Right ventricle myocardium superior (tissue), 1 donor: ENCODE measurements around the gene FABP1. TPM values are rescaled to one million over a fixed set of nuclear protein-coding genes. Genes with fewer than 3 reads are reported as not detected.

Experiments used
- ATAC-seq: fragments of 200-7000 bp; cut with Tn5 transposase; one replicate; pipeline ENCODE4 v1.9.1; 2020; ENCODE audit warnings: mild to moderate bottlenecking; ENCODE audit not compliant: poor library complexity
- DNase-seq: peaks from one replicate; pipeline ENCODE4 v3.0.0-alpha.2; 2020
- intact Hi-C: fragments of 100-400 bp; cut with DNase I; formaldehyde crosslinking; loops from one replicate; pipeline ENCODE4 v1.11.2; 2022
- long read RNA-seq: library from polyadenylated mRNA; unstranded; transcript quantifications from one replicate; pipeline ENCODE4 v2.0.0, GENCODE V29; 2021
- total RNA-seq: library from RNA; stranded (reverse); fragmentation: NEBNext Ultra II Directional; extraction: Animal tissue kit (Norgen Biotek cat#: 25700); gene quantifications from one replicate; pipeline ENCODE4 v1.2.1, GENCODE V29; 2021
- donor health status: DM: no; HTN: yes; CAD: no; lungs with severe emphysema.

Gene FABP1
- total RNA-seq: not detected
- long read RNA-seq: 0 reads

DNA sequence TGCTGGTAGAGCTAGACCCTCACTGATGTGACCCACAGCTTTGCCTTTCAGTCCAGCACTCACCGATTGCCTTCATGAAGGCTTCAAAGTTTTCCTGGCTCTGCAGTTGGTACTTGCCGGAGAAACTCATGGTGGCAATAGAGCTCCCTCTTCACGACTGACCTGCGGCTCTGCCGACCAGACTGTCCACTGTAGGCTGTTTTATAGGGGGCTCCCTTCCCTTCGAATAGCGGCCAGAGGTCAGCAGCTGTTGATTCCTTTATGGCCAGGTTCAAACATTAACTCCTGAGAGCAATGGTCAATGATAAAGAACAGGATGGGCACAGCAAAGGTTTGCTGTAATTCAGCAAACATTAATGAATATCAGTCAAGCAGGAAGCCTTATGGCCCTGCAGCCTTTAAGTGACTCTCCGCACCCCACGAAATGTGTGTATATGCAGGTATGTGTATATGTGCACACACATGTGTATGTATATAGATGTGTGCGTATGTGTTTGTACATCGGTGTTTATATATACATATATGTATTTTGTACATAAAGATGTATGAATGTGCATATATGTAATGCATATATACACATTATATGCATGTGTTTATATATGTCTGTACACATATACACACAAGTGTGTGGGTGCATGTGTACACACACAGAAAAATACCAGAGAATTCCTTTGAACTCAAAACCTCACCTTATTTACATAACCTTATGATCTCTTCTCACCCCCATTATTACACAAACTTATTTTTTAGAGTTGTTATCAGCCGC, at the start of gene FABP1:
Gene FABP1 (minus strand): TSS at position 175 of the 766 bp plus-strand sequence. CDS start 45 bp downstream, at position 130.
- DNase-seq (no peak), ATAC-seq (no peak)
- intact Hi-C loops: no loop called here

GRCh38 chr2:88177556-88177955, 49.7 kb upstream of the FABP1 start:
- intact Hi-C loops: no loop called here
- peak; percentile 42 for ATAC-seq
- DNase-seq: no peak

- intact Hi-C loops: no loop called here
- ATAC-seq: peak; percentile 73
- DNase-seq: no peak
Observed at GRCh38 chr2:88176352-88176984, 48.6 kb upstream of the FABP1 start.

- ATAC-seq (no peak), DNase-seq (no peak)
- intact Hi-C loops: no loop called here
Observed at GRCh38 chr2:88172882-88173281, 45.0 kb upstream of the FABP1 start.

- intact Hi-C loops: no loop called here
- ATAC-seq: no peak
- DNase-seq: no peak
Observed at GRCh38 chr2:88171966-88172365, 44.1 kb upstream of the FABP1 start.

DNA sequence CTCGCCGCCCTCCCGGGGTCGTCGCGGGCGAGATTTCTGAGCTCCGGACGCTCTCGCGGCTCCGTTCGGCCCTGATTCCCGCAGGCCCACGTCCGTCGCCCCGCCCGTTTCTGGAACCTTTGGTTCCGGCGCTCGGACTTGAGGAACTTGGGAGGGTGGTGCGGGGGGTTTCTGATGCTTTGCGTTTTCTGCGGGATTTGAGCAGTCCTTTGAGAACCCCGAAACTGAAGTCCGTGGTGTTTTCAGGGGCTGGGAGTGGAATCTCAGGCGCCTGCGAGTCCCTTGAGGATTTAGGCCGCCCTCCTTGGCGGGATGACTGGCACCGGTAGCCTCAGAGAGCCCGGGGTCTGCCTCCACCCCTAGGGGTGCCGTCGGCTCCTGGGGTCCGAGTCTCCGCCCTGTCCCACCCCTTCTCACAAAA, 42.6 kb upstream of the FABP1 start:
- intact Hi-C loops: no loop called here
- peak; percentile 44 for ATAC-seq
- peak; percentile 52 for DNase-seq

GRCh38 chr2:88168386-88168785, 40.5 kb upstream of the FABP1 start:
- no peak for DNase-seq

DNA sequence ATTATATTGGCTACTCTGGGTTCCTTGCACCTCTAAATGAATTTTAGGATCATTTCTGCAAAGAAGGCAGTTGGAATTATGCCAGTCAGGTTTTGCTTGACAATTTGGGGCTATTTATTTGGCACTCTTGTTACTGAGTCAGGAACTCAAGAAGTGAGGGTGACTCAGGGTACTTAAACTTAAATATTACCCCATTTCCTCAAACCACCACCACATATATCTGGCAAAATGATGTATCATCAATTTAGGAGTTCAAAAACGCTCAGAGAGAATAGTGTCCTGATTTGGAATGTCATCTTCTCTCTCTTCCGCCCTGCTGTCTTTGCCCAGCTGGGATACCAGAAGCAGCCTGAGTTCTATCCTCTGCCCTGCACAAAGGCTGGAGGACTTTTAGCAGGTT, 39.9 kb upstream of the FABP1 start:
- no peak for ATAC-seq
- intact Hi-C loops: no loop called here

More at GRCh38 chr2:88168386-88168785, 40.5 kb upstream of the FABP1 start:
- intact Hi-C loops: no loop called here
- no peak for ATAC-seq

DNA sequence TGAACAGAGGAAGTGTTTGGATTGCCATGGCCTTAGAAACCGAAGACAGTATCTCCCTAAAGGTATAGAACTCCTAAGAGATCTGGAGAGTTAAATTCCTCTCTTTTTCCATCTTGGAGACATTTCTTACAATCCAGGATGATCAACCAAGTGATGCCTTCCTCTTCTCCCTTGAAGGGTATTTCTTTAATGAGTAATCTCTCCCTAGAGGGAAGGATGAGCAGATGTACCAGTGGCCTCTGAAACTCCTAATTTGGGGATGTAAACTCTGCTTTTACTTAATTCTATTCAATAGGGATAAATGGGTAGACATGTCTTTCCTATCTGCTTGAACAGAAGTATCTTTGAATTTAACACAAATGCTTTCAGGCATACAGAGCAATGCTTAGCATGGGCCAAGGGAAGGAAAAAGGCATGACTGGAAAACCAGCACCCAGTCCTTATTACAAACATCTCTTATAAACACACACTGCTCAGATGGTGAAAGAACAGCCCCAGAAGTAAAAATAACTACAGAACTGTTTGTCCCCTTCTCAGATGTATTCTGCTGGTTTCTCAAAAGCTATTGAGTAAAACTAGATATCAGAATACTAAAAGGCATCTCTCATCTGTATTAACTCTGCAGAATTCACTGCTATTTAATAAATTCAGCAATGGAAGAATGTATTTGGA, 37.6 kb upstream of the FABP1 start:
- intact Hi-C loops: no loop called here
- DNase-seq (no peak), ATAC-seq (no peak)

More for the DNA sequence above, 39.9 kb upstream of the FABP1 start:
- no peak for DNase-seq

GRCh38 chr2:88161446-88162244, 33.8 kb upstream of the FABP1 start:
- intact Hi-C loops: loop anchor here (2.0 kb wide), 1 partner anchor 101 kb away; no protein-coding TSS in a partner anchor
- ATAC-seq: no peak
- no peak for DNase-seq

- DNase-seq (no peak), ATAC-seq (no peak)
- intact Hi-C loops: loop anchor here (2.0 kb wide), 1 partner anchor 100 kb away; no protein-coding TSS in a partner anchor
Observed at GRCh38 chr2:88160517-88160916, 32.7 kb upstream of the FABP1 start.

DNA sequence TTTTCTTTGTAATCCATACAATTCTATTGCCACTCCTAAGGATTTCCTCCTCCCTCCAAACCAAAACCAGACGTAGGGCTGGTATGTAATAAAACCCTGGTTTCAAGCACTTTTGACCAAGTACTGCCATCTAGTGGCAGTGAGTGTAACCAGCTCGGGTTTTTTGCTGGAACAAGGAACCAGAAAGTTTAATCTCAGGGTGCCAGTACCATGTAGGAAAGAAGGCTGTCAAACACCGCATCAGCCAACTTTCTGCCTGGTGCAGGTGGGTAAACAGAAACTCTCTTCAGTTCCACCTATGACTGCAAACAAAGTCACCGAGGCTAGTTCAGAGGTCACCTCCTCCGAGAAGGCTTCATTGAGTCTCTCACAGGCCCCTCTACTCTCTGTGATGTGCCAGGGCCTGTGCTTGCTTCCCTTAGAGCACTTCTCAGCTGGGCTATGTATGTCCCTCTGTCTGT, 32.1 kb upstream of the FABP1 start:
- no peak for DNase-seq
- intact Hi-C loops: loop anchor here (2.0 kb wide), 1 partner anchor 99 kb away; no protein-coding TSS in a partner anchor
- peak; percentile 85 for ATAC-seq

DNA sequence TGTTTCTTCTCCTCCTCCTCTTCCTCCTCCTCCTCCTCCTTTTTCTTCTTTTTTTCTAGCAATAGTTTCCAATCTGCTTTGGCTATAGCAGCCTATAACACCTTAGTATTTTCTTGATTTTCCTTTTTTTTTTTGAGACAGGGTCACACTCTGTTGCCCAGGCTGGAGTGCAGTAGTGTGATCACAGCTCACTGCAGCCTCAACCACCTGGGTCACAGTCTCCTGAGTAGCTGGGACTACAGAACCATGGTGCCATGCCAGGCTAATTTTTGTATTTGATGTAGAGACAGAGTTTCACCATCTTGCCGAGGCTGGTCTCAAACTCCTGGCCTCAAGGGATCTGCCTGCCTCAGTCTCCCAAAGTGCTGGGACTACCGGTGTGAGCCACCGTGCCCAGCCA, 31.6 kb upstream of the FABP1 start:
- no peak for DNase-seq
- intact Hi-C loops: no loop called here
- peak; percentile 12 for ATAC-seq

GRCh38 chr2:88148929-88149438, 21.1 kb upstream of the FABP1 start:
- DNase-seq: no peak
- ATAC-seq: no peak
- intact Hi-C loops: no loop called here

DNA sequence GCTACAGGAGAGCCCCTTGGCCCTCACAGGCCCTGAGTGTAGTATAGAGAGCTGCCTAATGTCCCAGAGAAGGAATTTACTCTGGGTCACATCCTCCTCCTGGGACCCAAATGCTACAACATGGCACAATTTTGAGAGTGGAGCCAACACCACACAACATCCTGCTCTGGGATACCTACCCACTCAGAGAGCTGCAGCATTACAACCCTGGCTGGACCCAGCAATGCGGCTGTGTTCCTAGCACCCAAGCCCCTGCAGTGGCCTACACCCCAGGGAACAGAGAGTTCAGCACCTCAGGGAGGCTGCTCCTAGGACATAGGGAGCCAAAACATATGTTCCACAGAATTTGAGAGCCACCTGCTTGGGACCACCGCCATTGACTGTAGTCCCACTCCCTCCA, 19.3 kb upstream of the FABP1 start:
- ATAC-seq: no peak
- DNase-seq: no peak
- intact Hi-C loops: no loop called here

GRCh38 chr2:88146590-88146989, 18.7 kb upstream of the FABP1 start:
- DNase-seq (no peak), ATAC-seq (no peak)

GRCh38 chr2:88144914-88145497, 17.1 kb upstream of the FABP1 start:
- intact Hi-C loops: no loop called here
- ATAC-seq: no peak

More at GRCh38 chr2:88146590-88146989, 18.7 kb upstream of the FABP1 start:
- intact Hi-C loops: no loop called here

DNA sequence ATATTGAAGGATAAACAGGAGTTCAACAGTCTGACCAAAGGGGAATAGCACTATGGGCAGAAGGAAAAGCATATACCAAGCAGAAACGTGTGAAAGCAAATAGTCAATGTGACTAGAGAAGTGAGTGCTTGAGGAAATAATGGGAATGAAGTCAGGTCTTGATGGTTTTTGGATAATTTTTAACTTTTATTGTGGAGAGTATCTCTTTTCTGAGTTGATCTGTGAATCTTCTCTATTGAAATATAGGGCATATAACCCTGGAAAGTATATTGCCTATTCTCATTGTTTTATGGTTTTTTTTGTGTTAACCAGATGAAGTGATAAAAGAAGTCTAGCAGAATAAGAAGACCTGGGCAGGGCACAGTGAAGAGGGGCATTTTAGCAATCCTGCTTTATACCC, 16.4 kb upstream of the FABP1 start:
- no peak for ATAC-seq
- DNase-seq: no peak
- intact Hi-C loops: no loop called here

More at GRCh38 chr2:88144914-88145497, 17.1 kb upstream of the FABP1 start:
- no peak for DNase-seq
